Measurements from ENCODE around the gene MESP2. TPM values are rescaled to one million over a fixed set of nuclear protein-coding genes. Genes with fewer than 3 reads are reported as not detected.

MESP2 gene
- total and polyA plus RNA-seq, 8 donors, result 0.14 to 0.35 (median 0.34) TPM; not detected in 5

DNA sequence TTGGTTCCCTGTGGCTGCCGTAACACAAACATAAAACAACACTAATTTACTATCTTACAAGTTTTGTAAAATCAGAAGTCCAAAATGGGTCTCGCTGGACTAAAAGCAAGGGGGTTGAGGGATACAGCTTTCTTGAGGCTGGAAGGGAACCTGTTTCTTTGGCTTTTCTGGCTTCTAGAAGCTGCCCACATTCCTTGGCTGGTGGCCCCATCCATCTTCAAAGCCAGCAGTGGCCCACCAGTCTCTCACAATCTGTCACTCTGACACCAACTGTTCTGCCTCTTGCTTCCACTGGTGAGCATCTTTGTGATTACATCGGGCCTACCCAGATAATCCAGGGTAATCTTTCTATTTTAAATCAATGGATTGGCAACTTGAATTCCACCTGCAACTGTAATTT is 39.6 kb downstream of the MESP2 start:
- no peaks in the 10 kb centered on the region for H3K9me3 ChIP-seq
- H3K27me3 ChIP-seq, result peaks cover 14 to 49% of the 10 kb centered on the region in 2 donors
- TF ChIP-seq, protein P1, sequence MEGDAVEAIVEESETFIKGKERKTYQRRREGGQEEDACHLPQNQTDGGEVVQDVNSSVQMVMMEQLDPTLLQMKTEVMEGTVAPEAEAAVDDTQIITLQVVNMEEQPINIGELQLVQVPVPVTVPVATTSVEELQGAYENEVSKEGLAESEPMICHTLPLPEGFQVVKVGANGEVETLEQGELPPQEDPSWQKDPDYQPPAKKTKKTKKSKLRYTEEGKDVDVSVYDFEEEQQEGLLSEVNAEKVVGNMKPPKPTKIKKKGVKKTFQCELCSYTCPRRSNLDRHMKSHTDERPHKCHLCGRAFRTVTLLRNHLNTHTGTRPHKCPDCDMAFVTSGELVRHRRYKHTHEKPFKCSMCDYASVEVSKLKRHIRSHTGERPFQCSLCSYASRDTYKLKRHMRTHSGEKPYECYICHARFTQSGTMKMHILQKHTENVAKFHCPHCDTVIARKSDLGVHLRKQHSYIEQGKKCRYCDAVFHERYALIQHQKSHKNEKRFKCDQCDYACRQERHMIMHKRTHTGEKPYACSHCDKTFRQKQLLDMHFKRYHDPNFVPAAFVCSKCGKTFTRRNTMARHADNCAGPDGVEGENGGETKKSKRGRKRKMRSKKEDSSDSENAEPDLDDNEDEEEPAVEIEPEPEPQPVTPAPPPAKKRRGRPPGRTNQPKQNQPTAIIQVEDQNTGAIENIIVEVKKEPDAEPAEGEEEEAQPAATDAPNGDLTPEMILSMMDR (IDR thresholded peaks at IDR 0.05), result no peak
- intact Hi-C loops (cut with DNase I), result no loop called here
- ATAC-seq (no peak), DNase-seq (no peak)
- H3K4me3 ChIP-seq, result no peak overlapping the region
- peak overlapping the region in 1 of 2 donors; percentile 96 for H3K27ac ChIP-seq
- H3K36me3 ChIP-seq, result no peaks in the 10 kb centered on the region
- peaks cover 0 to 40% of the 10 kb centered on the region in 2 donors for H3K4me1 ChIP-seq

DNA sequence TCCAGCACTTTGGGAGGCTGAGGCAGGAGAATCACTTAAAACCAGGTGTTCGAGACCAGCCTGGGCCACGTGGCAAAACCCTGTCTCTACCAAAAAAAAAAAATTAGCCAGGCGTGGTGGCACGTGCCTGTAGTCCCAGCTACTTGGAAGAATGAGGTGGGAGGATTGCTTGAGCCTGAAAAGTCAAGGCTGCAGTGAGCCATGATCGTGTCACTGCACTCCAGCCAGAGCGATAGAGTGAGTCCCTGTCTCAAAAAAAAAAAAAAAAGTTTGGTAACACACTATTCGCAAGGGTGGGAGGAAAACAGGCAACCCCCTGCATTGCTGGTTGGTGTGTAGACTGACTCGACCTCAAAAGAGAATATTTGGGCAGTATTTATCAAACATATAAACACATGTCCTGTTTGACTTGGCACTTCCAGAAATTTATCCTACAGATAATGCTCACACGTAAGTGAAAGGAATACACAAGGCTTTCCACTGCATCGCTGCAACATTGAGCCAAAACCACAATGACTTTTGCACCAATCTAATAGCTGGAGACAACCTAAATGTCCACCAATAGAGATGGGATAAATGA is 41.7 kb downstream of the MESP2 start:
- DNase-seq (no peak), ATAC-seq (no peak)
- no peaks in the 10 kb centered on the region for H3K9me3 ChIP-seq
- no peak overlapping the region for H3K27ac ChIP-seq
- intact Hi-C loops (cut with DNase I), result no loop called here
- peaks cover 0 to 44% of the 10 kb centered on the region in 2 donors for H3K4me1 ChIP-seq
- peaks cover 14 to 58% of the 10 kb centered on the region in 2 donors for H3K27me3 ChIP-seq
- H3K4me3 ChIP-seq, result no peak overlapping the region
- TF ChIP-seq, protein P1 (IDR thresholded peaks at IDR 0.05), result no peak
- H3K36me3 ChIP-seq, result no peaks in the 10 kb centered on the region

DNA sequence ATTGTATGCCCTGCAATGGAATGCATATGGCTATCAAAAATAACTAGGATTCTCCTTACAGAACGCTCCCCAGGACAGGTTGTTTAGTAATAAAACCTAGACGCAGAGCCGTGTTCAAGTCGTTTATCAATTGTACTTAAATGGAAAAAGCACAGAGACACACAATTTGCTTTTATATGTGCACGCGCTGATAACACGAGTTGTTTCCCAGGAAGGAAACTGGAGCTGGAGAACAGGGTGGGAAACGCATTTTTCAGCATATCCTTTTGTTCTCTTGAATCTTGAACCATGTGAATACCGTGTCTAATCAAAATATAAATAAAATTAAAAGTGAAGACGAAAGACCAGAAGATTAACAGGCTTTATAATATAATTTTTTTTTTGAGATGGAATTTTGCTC is 42.2 kb downstream of the MESP2 start:
- TF ChIP-seq, protein P1 (IDR thresholded peaks at IDR 0.05), result no peak
- H3K27ac ChIP-seq, result no peak overlapping the region
- DNase-seq, result no peak
- ATAC-seq, result no peak
- H3K9me3 ChIP-seq, result no peaks in the 10 kb centered on the region
- H3K36me3 ChIP-seq, result no peaks in the 10 kb centered on the region
- intact Hi-C loops (cut with DNase I), result no loop called here
- peaks cover 14 to 57% of the 10 kb centered on the region in 2 donors for H3K27me3 ChIP-seq
- no peak overlapping the region for H3K4me3 ChIP-seq
- H3K4me1 ChIP-seq, result peaks cover 0 to 44% of the 10 kb centered on the region in 2 donors

DNA sequence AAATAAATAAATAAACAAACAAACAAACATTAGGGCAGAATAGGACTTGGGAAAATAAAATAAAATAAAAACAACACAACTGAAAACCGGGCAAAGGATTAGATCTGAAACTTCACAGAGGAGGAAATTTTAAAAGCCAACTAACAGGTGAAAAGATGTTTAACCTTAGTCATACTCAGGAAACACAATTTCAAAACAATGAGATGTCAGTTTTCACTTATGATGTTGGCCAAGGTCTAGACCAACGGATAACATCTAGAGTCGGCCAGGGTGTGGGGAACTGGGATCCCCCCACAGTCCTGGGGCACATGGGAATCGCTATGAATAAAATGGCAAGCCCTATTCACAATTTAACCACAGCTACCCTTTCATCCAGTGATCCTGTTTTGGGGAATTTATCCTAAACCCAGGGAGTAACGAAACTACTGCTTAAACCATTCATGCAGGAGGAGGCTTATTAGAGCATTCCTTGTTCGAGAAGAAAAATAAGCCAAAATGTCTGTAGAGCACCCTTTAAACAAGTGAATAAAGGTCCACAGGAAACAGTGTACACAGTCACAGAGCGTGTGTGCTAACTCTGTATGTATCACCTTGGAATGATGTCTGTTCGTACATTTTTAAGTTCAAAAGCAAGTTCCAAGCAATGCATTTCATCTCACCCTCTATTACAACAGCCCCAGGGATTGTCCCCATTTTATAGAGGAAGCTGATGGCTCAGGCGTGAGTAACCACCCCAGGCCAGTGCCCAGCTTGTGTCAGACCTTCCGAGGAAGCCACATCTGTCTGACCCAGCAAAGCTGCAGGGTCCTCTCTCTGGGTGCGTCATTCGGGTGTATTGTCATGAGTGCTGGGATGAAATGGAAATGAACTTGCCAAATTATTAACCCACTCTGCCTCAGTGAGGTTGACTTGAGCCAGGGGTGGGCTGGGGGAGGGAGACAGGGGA is 44.8 kb downstream of the MESP2 start:
- Histone ChIP-seq H3K4me1 (peaks cover 0 to 55% of the 10 kb centered on the region in 2 donors), H3K4me3 (no peak overlapping the region), H3K27me3 (peaks cover 0 to 30% of the 10 kb centered on the region in 2 donors), H3K27ac (peak overlapping the region in 1 of 2 donors; percentile 88), H3K9me3 (no peaks in the 10 kb centered on the region), H3K36me3 (no peaks in the 10 kb centered on the region)
- intact Hi-C loops (cut with DNase I), result no loop called here
- ATAC-seq (peak; percentile 71), DNase-seq (peak in 2 of 4 donors; percentile 82)
- TF ChIP-seq, protein P1 (IDR thresholded peaks at IDR 0.05), result no peak

DNA sequence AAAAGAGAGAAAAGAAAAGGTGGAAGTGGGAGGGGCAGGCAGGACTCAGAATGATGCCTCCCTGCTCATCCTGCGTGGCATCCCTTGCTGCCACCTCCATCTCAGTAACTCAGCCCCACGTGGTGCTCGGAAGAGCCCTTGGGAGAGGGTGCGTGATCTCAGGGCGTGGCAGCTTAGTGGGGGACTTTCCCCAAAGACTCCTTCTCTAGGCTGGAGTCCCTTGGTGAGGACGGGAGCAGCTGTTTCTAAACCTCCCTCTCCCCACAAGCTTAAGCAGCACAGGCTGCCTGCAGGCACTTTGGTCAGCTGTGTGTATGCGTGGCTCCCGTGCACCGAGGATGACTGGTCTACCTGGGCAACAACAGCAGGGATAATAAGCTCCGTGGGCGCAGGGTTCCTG is 45.9 kb downstream of the MESP2 start:
- TF ChIP-seq, protein P1 (IDR thresholded peaks at IDR 0.05), result no peak
- Histone ChIP-seq H3K4me1 (peaks cover 0 to 64% of the 10 kb centered on the region in 2 donors), H3K9me3 (no peaks in the 10 kb centered on the region), H3K4me3 (no peak overlapping the region), H3K36me3 (no peaks in the 10 kb centered on the region), H3K27me3 (peaks cover 0 to 19% of the 10 kb centered on the region in 2 donors), H3K27ac (peak overlapping the region in 1 of 2 donors; percentile 88)
- ATAC-seq, result peak; percentile 15
- intact Hi-C loops (cut with DNase I), result no loop called here
- DNase-seq, result no peak

Data from left lung (tissue), 10 donors.